ENCODE results near the gene ATP8B1. TPM values are rescaled to one million over a fixed set of nuclear protein-coding genes. Genes with fewer than 3 reads are reported as not detected.
A peak's percentile ranks its signal among the peaks of the same experiment; 100 is the strongest.

ATP8B1 gene
- total and polyA plus RNA-seq, 2 experiments from 2014 or later: 15.8 to 43.9 TPM

GRCh38 chr18:57846258-57846657 is 43.1 kb upstream of the ATP8B1 start:
- Histone ChIP-seq H3K4me3 (no peak overlapping the region), H3K36me3 (ENCODE audit: low read depth) (no peaks in the 10 kb centered on the region), H2AFZ (peak overlapping the region; percentile 12; the same call in 1 of the 2 replicates), H3K27me3 (replicated peaks; ENCODE audit: insufficient read depth) (no peaks in the 10 kb centered on the region), H3K79me2 (ENCODE audit: insufficient read depth) (no peaks in the 10 kb centered on the region), H3K9me3 (ENCODE audit: low read depth) (no peaks in the 10 kb centered on the region), H3K4me2 (ENCODE audit: unreplicated experiment) (peak overlapping the region; percentile 69), H3K9me2 (ENCODE audit: insufficient read depth) (no peaks in the 10 kb centered on the region), H3K27ac (peak overlapping the region; percentile 30), H3F3A (ENCODE audit: insufficient read depth) (peaks cover 18% of the 10 kb centered on the region), H3K9ac (no peak overlapping the region), H3K4me1 (ENCODE audit: insufficient read depth) (peaks cover 23% of the 10 kb centered on the region), H4K20me1 (ENCODE audit: insufficient read depth) (no peaks in the 10 kb centered on the region)
- in situ Hi-C loops (cut with MboI): no loop called here
- TF ChIP-seq EZH2 (IDR thresholded peaks at IDR 0.05; ENCODE audit: insufficient read depth, poor library complexity, severe bottlenecking) (no peak), EZH2phosphoT487 (IDR thresholded peaks at IDR 0.05; ENCODE audit: insufficient read depth, low read depth) (no peak)
- peak; percentile 69 for DNase-seq
- 36 to 50% methylated on average over 1 of the region's 1 CpG for WGBS, 2 experiments (ENCODE audit: low coverage in 1 of 2, low lambda C conversion rate in 2 of 2, missing lambda C conversion rate in 2 of 2)

GRCh38 chr18:57845605-57846074 is 42.5 kb upstream of the ATP8B1 start:
- no peaks in the 10 kb centered on the region for H3K9me2 ChIP-seq (ENCODE audit: insufficient read depth)
- no peaks in the 10 kb centered on the region for H3K9me3 ChIP-seq (ENCODE audit: low read depth)
- TF ChIP-seq EZH2 (IDR thresholded peaks at IDR 0.05; ENCODE audit: insufficient read depth, poor library complexity, severe bottlenecking) (no peak), EZH2phosphoT487 (IDR thresholded peaks at IDR 0.05; ENCODE audit: insufficient read depth, low read depth) (no peak)
- no peaks in the 10 kb centered on the region for H4K20me1 ChIP-seq (ENCODE audit: insufficient read depth)
- in situ Hi-C loops (cut with MboI): no loop called here
- H3K27ac ChIP-seq: 0 out of 2 replicates have a peak overlapping the region, but pooled peaks have one; percentile 30
- H3K9ac ChIP-seq: no peak overlapping the region
- peaks cover 23% of the 10 kb centered on the region for H3K4me1 ChIP-seq (ENCODE audit: insufficient read depth)
- H3K79me2 ChIP-seq (ENCODE audit: insufficient read depth): no peaks in the 10 kb centered on the region
- peaks cover 18% of the 10 kb centered on the region for H3F3A ChIP-seq (ENCODE audit: insufficient read depth)
- 89 to 91% methylated on average over 3 of the region's 3 CpGs for WGBS, 2 experiments (ENCODE audit: low coverage in 1 of 2, low lambda C conversion rate in 2 of 2, missing lambda C conversion rate in 2 of 2)
- H3K4me3 ChIP-seq: no peak overlapping the region
- peak overlapping the region; percentile 69 for H3K4me2 ChIP-seq (ENCODE audit: unreplicated experiment)
- H3K27me3 ChIP-seq (replicated peaks; ENCODE audit: insufficient read depth): no peaks in the 10 kb centered on the region
- DNase-seq: no peak
- peak overlapping the region; percentile 12 for H2AFZ ChIP-seq
- no peaks in the 10 kb centered on the region for H3K36me3 ChIP-seq (ENCODE audit: low read depth)

GRCh38 chr18:57844319-57844718 is 41.2 kb upstream of the ATP8B1 start:
- in situ Hi-C loops (cut with MboI): no loop called here
- 96 to 98% methylated on average over 7 of the region's 7 CpGs for WGBS, 2 experiments (ENCODE audit: low coverage in 1 of 2, low lambda C conversion rate in 2 of 2, missing lambda C conversion rate in 2 of 2)
- Histone ChIP-seq H3K4me1 (ENCODE audit: insufficient read depth) (peaks cover 36% of the 10 kb centered on the region), H3K9me3 (ENCODE audit: low read depth) (no peaks in the 10 kb centered on the region), H3F3A (ENCODE audit: insufficient read depth) (peaks cover 30% of the 10 kb centered on the region), H3K4me3 (no peak overlapping the region), H3K27ac (no peak overlapping the region), H3K4me2 (ENCODE audit: unreplicated experiment) (no peak overlapping the region), H3K9ac (no peak overlapping the region), H3K27me3 (replicated peaks; ENCODE audit: insufficient read depth) (no peaks in the 10 kb centered on the region), H3K36me3 (ENCODE audit: low read depth) (no peaks in the 10 kb centered on the region), H4K20me1 (ENCODE audit: insufficient read depth) (no peaks in the 10 kb centered on the region), H3K9me2 (ENCODE audit: insufficient read depth) (no peaks in the 10 kb centered on the region), H2AFZ (no peak overlapping the region), H3K79me2 (ENCODE audit: insufficient read depth) (no peaks in the 10 kb centered on the region)
- TF ChIP-seq EZH2phosphoT487 (IDR thresholded peaks at IDR 0.05; ENCODE audit: insufficient read depth, low read depth) (no peak), EZH2 (IDR thresholded peaks at IDR 0.05; ENCODE audit: insufficient read depth, poor library complexity, severe bottlenecking) (no peak)
- DNase-seq: no peak

GRCh38 chr18:57843386-57843785 is 40.3 kb upstream of the ATP8B1 start:
- H3K9me3 ChIP-seq (ENCODE audit: low read depth): no peaks in the 10 kb centered on the region
- H2AFZ ChIP-seq: no peak overlapping the region
- in situ Hi-C loops (cut with MboI): no loop called here

More at GRCh38 chr18:57843386-57843785, 40.3 kb upstream of the ATP8B1 start:
- no peaks in the 10 kb centered on the region for H3K36me3 ChIP-seq (ENCODE audit: low read depth)
- DNase-seq: no peak
- no peak overlapping the region for H3K27ac ChIP-seq
- H3F3A ChIP-seq (ENCODE audit: insufficient read depth): peaks cover 35% of the 10 kb centered on the region
- no peaks in the 10 kb centered on the region for H4K20me1 ChIP-seq (ENCODE audit: insufficient read depth)
- H3K4me3 ChIP-seq: no peak overlapping the region
- peaks cover 35% of the 10 kb centered on the region for H3K4me1 ChIP-seq (ENCODE audit: insufficient read depth)
- WGBS, 2 experiments (ENCODE audit: low coverage in 1 of 2, low lambda C conversion rate in 2 of 2, missing lambda C conversion rate in 2 of 2): 83 to 92% methylated on average over 5 of the region's 5 CpGs
- no peaks in the 10 kb centered on the region for H3K79me2 ChIP-seq (ENCODE audit: insufficient read depth)
- H3K9me2 ChIP-seq (ENCODE audit: insufficient read depth): no peaks in the 10 kb centered on the region
- no peaks in the 10 kb centered on the region for H3K27me3 ChIP-seq (replicated peaks; ENCODE audit: insufficient read depth)
- H3K9ac ChIP-seq: no peak overlapping the region
- H3K4me2 ChIP-seq (ENCODE audit: unreplicated experiment): no peak overlapping the region
- TF ChIP-seq EZH2phosphoT487 (IDR thresholded peaks at IDR 0.05; ENCODE audit: insufficient read depth, low read depth) (no peak), EZH2 (IDR thresholded peaks at IDR 0.05; ENCODE audit: insufficient read depth, poor library complexity, severe bottlenecking) (no peak)

Measured in GM23248 (cell line).